HG03025 (cell line): ENCODE results near the gene CHD1.

Experiments
- ATAC-seq: cut with Tn5 transposase; IDR thresholded peaks from one replicate; pipeline ENCODE4 v1.9.1; 2021; ENCODE audit warnings: mild to moderate bottlenecking, moderate library complexity; ENCODE audit not compliant: unreplicated experiment, low FRiP score

Gene CHD1

GRCh38 chr5:98905857-98906688 is 22.7 kb downstream of the CHD1 start:
- ATAC-seq, result no peak

- no peak for ATAC-seq
Observed at GRCh38 chr5:98904780-98905179, 24.0 kb downstream of the CHD1 start.

DNA sequence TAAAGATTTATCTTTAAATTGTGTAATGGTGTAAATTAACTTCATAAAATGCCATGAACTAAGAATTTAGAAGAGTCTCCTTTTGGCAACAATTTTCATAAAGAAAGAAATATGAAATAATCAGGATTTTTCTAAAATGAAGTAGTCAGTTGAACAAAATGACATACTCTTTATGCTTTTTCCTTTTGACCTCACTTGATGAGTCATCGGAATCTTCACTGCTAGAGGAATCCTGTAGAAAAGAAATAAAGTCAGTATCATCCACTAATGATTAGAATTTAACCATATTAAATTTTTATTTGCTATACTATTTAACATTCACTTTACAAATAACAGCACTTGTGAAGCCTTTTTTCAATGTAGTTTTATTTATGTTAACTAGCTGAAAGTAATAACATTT is 26.1 kb downstream of the CHD1 start:
- ATAC-seq, result no peak

DNA sequence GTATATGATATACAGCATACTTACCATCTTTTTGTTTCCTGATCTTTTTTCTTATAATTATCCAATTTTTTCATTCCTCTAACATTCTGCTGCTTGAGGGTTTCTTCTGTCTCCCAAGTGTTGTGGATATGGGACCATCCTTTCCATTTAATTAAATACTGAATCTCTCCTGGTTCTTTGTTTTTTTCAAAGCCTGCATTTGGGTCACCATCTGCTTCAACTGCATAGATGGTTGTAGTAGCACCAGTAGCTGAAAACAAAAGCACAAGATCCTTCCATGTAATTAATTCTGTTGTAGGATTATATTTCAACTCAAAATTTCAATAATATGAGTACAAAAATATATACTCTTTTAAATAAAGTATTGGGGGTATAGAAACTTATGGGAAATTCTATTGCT is 29.4 kb downstream of the CHD1 start:
- no peak for ATAC-seq

GRCh38 chr5:98898743-98899142 is 30.1 kb downstream of the CHD1 start:
- ATAC-seq, result no peak

DNA sequence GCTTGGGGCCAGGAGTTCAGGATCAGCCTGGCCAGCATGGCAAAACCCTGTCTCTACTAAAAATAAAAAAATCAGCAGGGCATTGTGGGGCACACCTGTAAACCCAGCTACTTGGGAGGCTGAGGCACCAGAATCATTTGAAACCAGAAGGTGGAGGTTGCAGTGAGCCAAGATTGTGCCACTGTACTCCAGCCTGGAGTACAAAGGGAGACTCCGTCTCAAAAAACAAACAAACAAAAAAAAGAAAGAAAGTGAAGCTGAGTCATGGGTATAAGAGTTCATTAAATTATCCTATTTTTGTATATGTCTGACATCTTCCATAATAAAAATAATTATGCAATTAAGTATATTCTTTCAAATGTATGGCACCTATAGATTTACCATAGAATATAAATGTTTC is 37.2 kb downstream of the CHD1 start:
- ATAC-seq, result no peak

GRCh38 chr5:98880598-98880997 is 48.2 kb downstream of the CHD1 start:
- no peak for ATAC-seq

GRCh38 chr5:98880151-98880550 is 48.7 kb downstream of the CHD1 start:
- ATAC-seq, result no peak

GRCh38 chr5:98877600-98877999 is 51.2 kb downstream of the CHD1 start:
- no peak for ATAC-seq

GRCh38 chr5:98872674-98873073 is 56.1 kb downstream of the CHD1 start:
- ATAC-seq, result no peak

DNA sequence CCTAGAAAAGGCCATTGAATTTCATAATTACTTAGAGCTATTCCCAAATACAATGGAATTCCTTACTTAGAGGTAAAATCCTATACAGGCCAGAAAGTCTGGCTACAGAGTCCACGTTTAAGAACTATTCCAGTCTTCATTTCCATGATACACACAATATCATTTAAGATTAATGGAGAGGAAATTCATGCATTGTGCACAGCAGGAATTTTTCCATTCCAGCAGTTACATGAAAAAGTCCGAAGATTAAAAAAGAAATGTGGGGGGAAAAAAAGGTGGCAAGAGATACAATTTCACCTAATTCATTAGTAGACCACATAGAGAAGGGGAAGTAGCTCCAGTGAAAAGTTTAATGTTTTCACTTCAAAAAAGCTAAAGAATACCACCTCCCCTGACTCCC is 63.1 kb downstream of the CHD1 start:
- ATAC-seq, result no peak

- ATAC-seq, result no peak
Observed at GRCh38 chr5:98847054-98847453, 81.8 kb downstream of the CHD1 start.

- no peak for ATAC-seq
Observed at GRCh38 chr5:98846520-98846919, 82.3 kb downstream of the CHD1 start.

DNA sequence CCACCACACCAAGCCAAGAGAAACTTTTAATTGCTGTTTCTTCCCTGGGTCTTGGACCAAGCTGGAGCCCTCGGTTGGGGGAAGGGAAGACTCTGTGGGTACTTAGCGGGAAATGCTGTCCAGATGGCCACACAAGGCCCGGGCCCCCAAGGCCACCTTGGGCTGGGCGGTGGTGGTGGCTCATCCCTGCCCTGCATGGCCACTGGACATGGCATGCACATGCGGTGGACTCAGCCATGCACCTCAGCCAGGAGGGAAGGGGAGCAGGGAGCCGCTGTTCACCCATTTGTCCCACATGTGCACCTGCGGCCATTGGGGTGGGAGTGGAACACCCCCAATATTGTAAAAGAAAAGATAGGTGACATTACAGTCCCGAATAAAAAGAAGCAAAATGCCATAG is 82.9 kb downstream of the CHD1 start:
- no peak for ATAC-seq

GRCh38 chr5:98844865-98845264 is 83.9 kb downstream of the CHD1 start:
- ATAC-seq, result no peak

- no peak for ATAC-seq
Observed at GRCh38 chr5:98843481-98843880, 85.3 kb downstream of the CHD1 start.

DNA sequence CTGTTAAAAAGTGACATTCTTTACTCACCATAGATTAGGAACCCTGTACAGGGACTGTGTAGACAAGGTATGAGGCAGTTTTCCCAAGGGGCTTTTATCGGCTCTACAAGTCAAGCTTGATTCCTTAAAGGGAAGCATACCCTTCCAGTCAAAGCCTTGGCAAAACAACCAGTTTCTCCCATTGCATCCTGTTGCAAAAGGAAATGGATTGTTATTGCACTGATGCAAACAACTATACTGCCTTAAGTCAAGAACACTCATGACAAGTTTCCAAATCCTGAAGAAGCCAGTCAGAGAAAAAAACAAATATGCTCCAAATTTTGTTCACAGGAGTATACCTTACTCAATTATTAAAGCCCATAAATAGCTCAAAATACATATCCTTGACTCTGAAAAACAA is 87.9 kb downstream of the CHD1 start:
- no peak for ATAC-seq

- ATAC-seq, result no peak
Observed at GRCh38 chr5:98839469-98840383, 89.1 kb downstream of the CHD1 start.

- no peak for ATAC-seq
Observed at GRCh38 chr5:98836175-98836574, 92.6 kb downstream of the CHD1 start.

GRCh38 chr5:98827588-98828284 is 101.1 kb downstream of the CHD1 start:
- no peak for ATAC-seq

DNA sequence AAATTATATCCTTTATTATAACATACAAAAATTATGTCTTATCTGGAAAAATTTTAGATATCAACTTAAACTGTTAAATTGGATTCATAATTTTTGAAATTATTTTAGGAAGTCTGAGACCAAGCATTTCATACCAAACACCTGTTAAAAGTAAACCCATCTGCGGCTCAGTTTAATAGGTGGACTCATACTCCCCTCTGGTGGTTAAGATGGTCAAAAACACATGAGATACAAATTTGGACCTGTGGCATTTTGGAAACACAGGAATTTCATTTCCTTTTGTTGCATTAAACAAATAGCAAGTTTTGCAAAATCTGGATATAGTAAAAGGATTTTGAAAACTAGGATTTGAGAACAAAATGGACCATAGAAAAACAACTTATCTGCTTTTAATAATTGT is 101.6 kb downstream of the CHD1 start:
- no peak for ATAC-seq
